ENCODE measurements around the gene PKN1. TPM values are rescaled to one million over a fixed set of nuclear protein-coding genes. Genes with fewer than 3 reads are reported as not detected.

Gene PKN1
- total and polyA plus RNA-seq, 9 of the 15 experiments (the other 6 are each of a cell fraction or from before 2014, with no cell fraction given) = 0.30 to 228 (median 77.5) TPM

DNA sequence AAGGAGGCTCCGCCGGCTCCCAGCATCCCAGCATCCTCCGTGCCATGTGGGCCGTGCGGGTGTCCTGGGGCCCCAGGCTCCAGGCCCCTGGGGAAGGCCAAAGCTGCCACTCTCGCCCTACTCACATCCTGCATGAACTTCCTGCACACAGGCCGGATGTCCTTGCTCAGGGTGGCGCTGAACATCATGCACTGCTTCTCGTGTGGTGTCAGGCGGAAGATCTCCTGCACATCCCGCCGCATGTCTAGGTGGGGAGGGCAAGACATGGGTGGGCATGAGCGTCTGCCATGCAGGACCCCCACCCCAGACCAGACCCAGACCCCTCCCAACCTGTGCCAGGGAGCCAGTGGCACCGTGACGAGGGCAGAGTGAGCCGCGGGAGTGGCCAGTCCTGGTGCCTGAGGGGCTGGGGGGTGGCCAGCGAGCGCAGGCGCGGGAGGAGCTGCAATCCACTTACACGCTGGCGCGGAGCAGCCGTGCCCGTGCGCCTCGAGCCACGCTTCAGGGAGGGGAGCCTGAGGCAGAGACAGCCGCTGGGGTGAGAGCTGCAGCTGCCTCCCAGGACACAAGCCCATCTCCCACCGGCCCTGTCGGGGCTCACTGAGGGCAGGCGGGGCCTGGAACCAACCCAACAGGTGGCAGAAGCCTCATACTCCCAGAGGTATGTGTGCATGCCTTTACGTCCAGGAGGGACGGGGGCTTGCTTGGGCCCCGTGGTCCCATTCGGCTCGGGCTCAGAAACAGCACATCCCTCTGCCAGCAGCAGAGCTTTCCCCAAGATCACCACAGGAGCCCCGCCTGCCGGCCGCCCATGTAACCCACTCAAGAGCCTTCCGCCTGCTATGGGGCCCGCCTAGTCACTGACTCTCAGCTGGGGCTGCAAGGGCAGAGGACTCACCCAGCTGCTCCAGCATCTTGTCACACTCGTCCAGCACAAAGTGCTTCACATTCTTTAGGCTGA, 22.7 kb upstream of the PKN1 start:
- no peak for FAIRE-seq
- Histone ChIP-seq H3K27ac (ENCODE audit: extremely low read depth, low read depth, low read length) (no peak overlapping the region), H2AFZ (ENCODE audit: low read depth, low read length) (no peak overlapping the region), H3K4me3 (no peak overlapping the region), H3K9ac (ENCODE audit: insufficient read depth in 1 of 2, low read depth in 2 of 2, low read length in 2 of 2) (no peak overlapping the region; a peak in 1 of 4 replicates), H4K20me1 (replicated peaks; ENCODE audit: control insufficient read depth, insufficient read depth, low read length) (peaks cover 70% of the 10 kb centered on the region), H3K36me3 (ENCODE audit: control insufficient read depth, insufficient read depth, low read length) (peaks cover 95% of the 10 kb centered on the region; the same call in 2 of the 3 replicates), H3K9me3 (replicated peaks; ENCODE audit: control insufficient read depth, insufficient read depth, low read depth, low read length) (no peaks in the 10 kb centered on the region), H3K27me3 (ENCODE audit: control insufficient read depth in 2 of 2, insufficient read depth in 2 of 2, low read length in 2 of 2) (no peaks in the 10 kb centered on the region), H3K79me2 (ENCODE audit: control insufficient read depth, insufficient read depth, low read length) (peaks cover 44% of the 10 kb centered on the region), H3K9me1 (ENCODE audit: control insufficient read depth, insufficient read depth, low read length) (peaks cover 9% of the 10 kb centered on the region), H3K4me2 (ENCODE audit: insufficient read depth, low read length) (no peak overlapping the region), H3K4me1 (replicated peaks in 1 of 2; ENCODE audit: control insufficient read depth in 2 of 2, insufficient read depth in 2 of 2, low read length in 2 of 2) (peaks cover 4 to 58% of the 10 kb centered on the region in 2 experiments; a peak in 4 of 5 replicates)
- POLR2A ChIA-PET = interaction anchor here (0.5 to 1.4 kb wide), 10 partner anchors 8 to 293 kb away, joined by 3 to 6 read pairs (median 3); partner anchors contain the start of genes DDX39A and PRKACA
- no TSS peak for BruUV-seq (replicated peaks)
- intact Hi-C loops (cut with micrococcal nuclease) = no loop called here
- no peak for ATAC-seq
- in situ Hi-C loops (cut with MboI) = no loop called here
- peak in 2 of 4 experiments; percentile 8 for DNase-seq (ENCODE audit: extremely low read depth in 1 of 4, low spot score in 3 of 4)
- WGBS (ENCODE audit: insufficient coverage, low coverage, missing lambda C conversion rate) = 93% methylated on average over 25 of the region's 44 CpGs
- CTCF ChIA-PET (ENCODE audit: low intra/inter-chr PET ratio) = interaction anchor here (0.6 kb wide), 1 partner anchor 12 kb away, joined by 3 read pairs; no protein-coding TSS in a partner anchor
- TF ChIP-seq, protein P1, sequence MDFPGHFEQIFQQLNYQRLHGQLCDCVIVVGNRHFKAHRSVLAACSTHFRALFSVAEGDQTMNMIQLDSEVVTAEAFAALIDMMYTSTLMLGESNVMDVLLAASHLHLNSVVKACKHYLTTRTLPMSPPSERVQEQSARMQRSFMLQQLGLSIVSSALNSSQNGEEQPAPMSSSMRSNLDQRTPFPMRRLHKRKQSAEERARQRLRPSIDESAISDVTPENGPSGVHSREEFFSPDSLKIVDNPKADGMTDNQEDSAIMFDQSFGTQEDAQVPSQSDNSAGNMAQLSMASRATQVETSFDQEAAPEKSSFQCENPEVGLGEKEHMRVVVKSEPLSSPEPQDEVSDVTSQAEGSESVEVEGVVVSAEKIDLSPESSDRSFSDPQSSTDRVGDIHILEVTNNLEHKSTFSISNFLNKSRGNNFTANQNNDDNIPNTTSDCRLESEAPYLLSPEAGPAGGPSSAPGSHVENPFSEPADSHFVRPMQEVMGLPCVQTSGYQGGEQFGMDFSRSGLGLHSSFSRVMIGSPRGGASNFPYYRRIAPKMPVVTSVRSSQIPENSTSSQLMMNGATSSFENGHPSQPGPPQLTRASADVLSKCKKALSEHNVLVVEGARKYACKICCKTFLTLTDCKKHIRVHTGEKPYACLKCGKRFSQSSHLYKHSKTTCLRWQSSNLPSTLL (IDR thresholded peaks at IDR 0.05) = no peak
- TF ChIP-seq BRCA1 (IDR thresholded peaks at IDR 0.05) (no peak), BRCA1 (CRISPR knock-in tag; IDR thresholded peaks at IDR 0.05) (0 out of 2 replicates have a peak, but pooled peaks have one; percentile 5), NR3C1 (CRISPR knock-in tag; IDR thresholded peaks at IDR 0.05) (0 out of 2 replicates have a peak, but pooled peaks have one; percentile 13), PHB (CRISPR knock-in tag; IDR thresholded peaks at IDR 0.05) (no peak), POLR2AphosphoS2 (IDR thresholded peaks at IDR 0.05; ENCODE audit: low read length) (0 out of 2 replicates have a peak, but pooled peaks have one; percentile 7), ZNF778 (CRISPR knock-in tag; IDR thresholded peaks at IDR 0.05) (no peak), KDM4B (IDR thresholded peaks at IDR 0.05; ENCODE audit: borderline replicate concordance in 2 of 2, low read depth in 1 of 2) (no peak), RBFOX2 (IDR thresholded peaks at IDR 0.05; ENCODE audit: low read depth, low read length) (peak; percentile 66), SUPT5H (IDR thresholded peaks at IDR 0.05) (peak; percentile 4; the same call in 1 of the 2 replicates)
- TF ChIP-seq, protein P2, sequence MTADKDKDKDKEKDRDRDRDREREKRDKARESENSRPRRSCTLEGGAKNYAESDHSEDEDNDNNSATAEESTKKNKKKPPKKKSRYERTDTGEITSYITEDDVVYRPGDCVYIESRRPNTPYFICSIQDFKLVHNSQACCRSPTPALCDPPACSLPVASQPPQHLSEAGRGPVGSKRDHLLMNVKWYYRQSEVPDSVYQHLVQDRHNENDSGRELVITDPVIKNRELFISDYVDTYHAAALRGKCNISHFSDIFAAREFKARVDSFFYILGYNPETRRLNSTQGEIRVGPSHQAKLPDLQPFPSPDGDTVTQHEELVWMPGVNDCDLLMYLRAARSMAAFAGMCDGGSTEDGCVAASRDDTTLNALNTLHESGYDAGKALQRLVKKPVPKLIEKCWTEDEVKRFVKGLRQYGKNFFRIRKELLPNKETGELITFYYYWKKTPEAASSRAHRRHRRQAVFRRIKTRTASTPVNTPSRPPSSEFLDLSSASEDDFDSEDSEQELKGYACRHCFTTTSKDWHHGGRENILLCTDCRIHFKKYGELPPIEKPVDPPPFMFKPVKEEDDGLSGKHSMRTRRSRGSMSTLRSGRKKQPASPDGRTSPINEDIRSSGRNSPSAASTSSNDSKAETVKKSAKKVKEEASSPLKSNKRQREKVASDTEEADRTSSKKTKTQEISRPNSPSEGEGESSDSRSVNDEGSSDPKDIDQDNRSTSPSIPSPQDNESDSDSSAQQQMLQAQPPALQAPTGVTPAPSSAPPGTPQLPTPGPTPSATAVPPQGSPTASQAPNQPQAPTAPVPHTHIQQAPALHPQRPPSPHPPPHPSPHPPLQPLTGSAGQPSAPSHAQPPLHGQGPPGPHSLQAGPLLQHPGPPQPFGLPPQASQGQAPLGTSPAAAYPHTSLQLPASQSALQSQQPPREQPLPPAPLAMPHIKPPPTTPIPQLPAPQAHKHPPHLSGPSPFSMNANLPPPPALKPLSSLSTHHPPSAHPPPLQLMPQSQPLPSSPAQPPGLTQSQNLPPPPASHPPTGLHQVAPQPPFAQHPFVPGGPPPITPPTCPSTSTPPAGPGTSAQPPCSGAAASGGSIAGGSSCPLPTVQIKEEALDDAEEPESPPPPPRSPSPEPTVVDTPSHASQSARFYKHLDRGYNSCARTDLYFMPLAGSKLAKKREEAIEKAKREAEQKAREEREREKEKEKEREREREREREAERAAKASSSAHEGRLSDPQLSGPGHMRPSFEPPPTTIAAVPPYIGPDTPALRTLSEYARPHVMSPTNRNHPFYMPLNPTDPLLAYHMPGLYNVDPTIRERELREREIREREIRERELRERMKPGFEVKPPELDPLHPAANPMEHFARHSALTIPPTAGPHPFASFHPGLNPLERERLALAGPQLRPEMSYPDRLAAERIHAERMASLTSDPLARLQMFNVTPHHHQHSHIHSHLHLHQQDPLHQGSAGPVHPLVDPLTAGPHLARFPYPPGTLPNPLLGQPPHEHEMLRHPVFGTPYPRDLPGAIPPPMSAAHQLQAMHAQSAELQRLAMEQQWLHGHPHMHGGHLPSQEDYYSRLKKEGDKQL (CRISPR knock-in tag; IDR thresholded peaks at IDR 0.05; ENCODE audit: borderline replicate concordance) = 0 out of 2 replicates have a peak, but pooled peaks have one; percentile 20
